H9 (cell line): ENCODE data around the gene RASGRP3. TPM values are rescaled to one million over a fixed set of nuclear protein-coding genes. Genes with fewer than 3 reads are reported as not detected.

Experiments used
- DNase-seq: peaks from one replicate; pipeline ENCODE4 v3.0.0-alpha.2; 2017
- H2AFZ ChIP-seq: one replicate; pipeline ENCODE4 v1.6.1; 2013; ENCODE audit warnings: mild to moderate bottlenecking, low read length, control low read depth, moderate library complexity
- H2AK5ac ChIP-seq: 2 replicates; pipeline ENCODE4 v1.6.1; 2013; ENCODE audit warnings: low read length, control low read depth, mixed read lengths; ENCODE audit not compliant: insufficient read length
- H2BK120ac ChIP-seq: one replicate; pipeline ENCODE4 v1.6.1; 2013; ENCODE audit warnings: low read depth, mild to moderate bottlenecking, low read length, control low read depth, inconsistent platforms; ENCODE audit not compliant: poor library complexity, severe bottlenecking
- H2BK12ac ChIP-seq: 2 replicates; pipeline ENCODE4 v1.6.1; 2013; ENCODE audit warnings: low read length, control low read depth, mixed read lengths, low read depth; ENCODE audit not compliant: insufficient read length
- H2BK15ac ChIP-seq: 2 replicates; pipeline ENCODE4 v1.6.1; 2013; ENCODE audit warnings: low read depth, low read length, control low read depth
- H2BK20ac ChIP-seq: one replicate; pipeline ENCODE4 v1.6.1; 2013; ENCODE audit warnings: low read depth, mild to moderate bottlenecking, low read length, control low read depth, inconsistent platforms; ENCODE audit not compliant: poor library complexity, severe bottlenecking
- H2BK5ac ChIP-seq: 2 replicates; pipeline ENCODE4 v1.6.1; 2013; ENCODE audit warnings: low read length, control low read depth, mixed read lengths; ENCODE audit not compliant: insufficient read length
- H3K14ac ChIP-seq: 2 replicates; pipeline ENCODE4 v1.6.1; 2013; ENCODE audit warnings: low read length, control low read depth; ENCODE audit not compliant: insufficient read depth
- H3K18ac ChIP-seq: 2 replicates; pipeline ENCODE4 v1.6.1; 2013; ENCODE audit warnings: low read depth, mild to moderate bottlenecking, mixed read lengths, low read length, control low read depth; ENCODE audit not compliant: insufficient read length
- H3K23ac ChIP-seq: 2 replicates; pipeline ENCODE4 v1.6.1; 2013; ENCODE audit warnings: low read length, control low read depth, mixed read lengths, low read depth; ENCODE audit not compliant: insufficient read length
- H3K23me2 ChIP-seq: 2 replicates; pipeline ENCODE4 v1.6.1; 2013; ENCODE audit warnings: low read depth, mild to moderate bottlenecking, mixed read lengths, low read length, control low read depth; ENCODE audit not compliant: insufficient read length, poor library complexity, severe bottlenecking
- H3K27ac ChIP-seq: 2 replicates; pipeline ENCODE4 v1.5.1; 2013; ENCODE audit warnings: low read length, control low read depth, mixed read lengths, low read depth; ENCODE audit not compliant: insufficient read length
- H3K27me3 ChIP-seq: 2 replicates; pipeline ENCODE4 v1.6.1; 2013; ENCODE audit warnings: low read length, control low read depth, inconsistent platforms; ENCODE audit not compliant: insufficient read depth
- H3K4ac ChIP-seq: 2 replicates; pipeline ENCODE4 v1.6.1; 2013; ENCODE audit warnings: low read depth, mild to moderate bottlenecking, control low read depth, inconsistent platforms, low read length, moderate library complexity
- H3K4me1 ChIP-seq: 2 replicates; pipeline ENCODE4 v1.6.1; 2013; ENCODE audit warnings: low read length, control low read depth, inconsistent platforms; ENCODE audit not compliant: insufficient read depth
- H3K4me2 ChIP-seq: 2 replicates; pipeline ENCODE4 v1.6.1; 2013; ENCODE audit warnings: low read length, control low read depth, mixed read lengths; ENCODE audit not compliant: insufficient read length, insufficient read depth
- H3K56ac ChIP-seq: 2 replicates; pipeline ENCODE4 v1.6.1; 2013; ENCODE audit warnings: low read depth, mild to moderate bottlenecking, mixed read lengths, low read length, control low read depth; ENCODE audit not compliant: insufficient read length
- H3K79me1 ChIP-seq: 2 replicates; pipeline ENCODE4 v1.6.1; 2013; ENCODE audit warnings: low read depth, mild to moderate bottlenecking, moderate library complexity, low read length, control low read depth, inconsistent platforms; ENCODE audit not compliant: insufficient read depth, poor library complexity, severe bottlenecking
- H3K79me2 ChIP-seq: 2 replicates; pipeline ENCODE4 v1.6.1; 2013; ENCODE audit warnings: low read length, control low read depth, inconsistent platforms; ENCODE audit not compliant: insufficient read depth
- H3K9ac ChIP-seq: 2 replicates; pipeline ENCODE4 v1.6.1; 2013; ENCODE audit warnings: low read length, control low read depth, mixed read lengths; ENCODE audit not compliant: insufficient read length; ENCODE audit errors: extremely low read depth
- H3K9me3 ChIP-seq: one replicate; pipeline ENCODE4 v1.6.1; 2013; ENCODE audit warnings: low read depth, low read length, inconsistent platforms; ENCODE audit not compliant: control insufficient read depth
- H3T11ph ChIP-seq: one replicate; pipeline ENCODE4 v1.6.1; 2013; ENCODE audit warnings: mild to moderate bottlenecking, low read length, control low read depth, inconsistent platforms
- H4K20me1 ChIP-seq: one replicate; pipeline ENCODE4 v1.6.1; 2013; ENCODE audit not compliant: control insufficient read depth, insufficient read length, insufficient read depth
- H4K5ac ChIP-seq: 2 replicates; pipeline ENCODE4 v1.6.1; 2013; ENCODE audit warnings: low read depth, mild to moderate bottlenecking, mixed read lengths, low read length, control low read depth; ENCODE audit not compliant: insufficient read length
- H4K8ac ChIP-seq: replicated peaks from 2 replicates; pipeline ENCODE4 v1.6.1; 2013; ENCODE audit warnings: low read length, control low read depth, mixed read lengths, low read depth; ENCODE audit not compliant: insufficient read length
- H4K91ac ChIP-seq: 2 replicates; pipeline ENCODE4 v1.6.1; 2013; ENCODE audit warnings: low read depth, mild to moderate bottlenecking, moderate library complexity, mixed read lengths, low read length, control low read depth; ENCODE audit not compliant: insufficient read length
- H3K27ac Mint-ChIP-seq, 3 experiments: 2 replicates in 2 of 3; 3 replicates in 1 of 3; pipeline ENCODE4 v1.8.0; 2020 to 2021; ENCODE audit warnings: mixed read lengths in 3 of 3, mild to moderate bottlenecking in 1 of 3, moderate library complexity in 1 of 3
- H3K27me3 Mint-ChIP-seq: 2 replicates; pipeline ENCODE4 v1.8.0; 2021; ENCODE audit warnings: low read depth, mild to moderate bottlenecking, moderate library complexity, mixed read lengths
- H3K36me3 Mint-ChIP-seq, 3 experiments: 2 replicates in 2 of 3; 3 replicates in 1 of 3; pipeline ENCODE4 v1.8.0; 2020 to 2021; ENCODE audit warnings: low read depth in 3 of 3, mixed read lengths in 3 of 3; ENCODE audit not compliant: insufficient read depth in 1 of 3
- H3K4me1 Mint-ChIP-seq, 2 experiments: 2 replicates each; pipeline ENCODE4 v1.8.0; 2020; ENCODE audit warnings: mixed read lengths in 2 of 2
- H3K4me3 Mint-ChIP-seq, 2 experiments: 2 replicates in 1 of 2; 3 replicates in 1 of 2; pipeline ENCODE4 v1.8.0; 2020 to 2021; ENCODE audit warnings: mild to moderate bottlenecking in 2 of 2, mixed read lengths in 2 of 2, moderate library complexity in 1 of 2
- H3K9me3 Mint-ChIP-seq, 2 experiments: 2 replicates in 1 of 2; 3 replicates in 1 of 2; pipeline ENCODE4 v1.8.0; 2020; ENCODE audit warnings: mild to moderate bottlenecking in 2 of 2, mixed read lengths in 2 of 2, moderate library complexity in 1 of 2
- CTCF ChIP-seq: fragments of 200-600 bp; sonication (generic); conservative IDR thresholded peaks from 3 replicates; pipeline ENCODE4 v1.8.0; 2021; ENCODE audit warnings: antibody characterized with exemption, mild to moderate bottlenecking
- WGBS: extraction: QIAGEN DNeasy Blood & Tissue Kit; methylation state at CpG from one replicate; pipeline ENCODE4 v1.1.7; 2013; ENCODE audit warnings: missing lambda C conversion rate, low lambda C conversion rate, mixed read lengths; ENCODE audit not compliant: insufficient read length; ENCODE audit errors: extremely low coverage; 5-methylcytosine and 5-hydroxymethylcytosine counted together
- total RNA-seq: library from RNA; stranded (reverse); gene quantifications from 2 replicates; pipeline ENCODE4 v1.2.1, GENCODE V29; 2021

Gene RASGRP3
- total RNA-seq, 1 experiment from 2014 or later, result not detected

- no peak overlapping the region for H3K18ac ChIP-seq
- no peak overlapping the region for H3K27ac Mint-ChIP-seq
- H3K9me3 Mint-ChIP-seq, result no peaks in the 10 kb centered on the region; a peak in 1 of 5 replicates
These were observed 55.2 kb downstream of the RASGRP3 start for GRCh38 chr2:33531549-33532059.

More at GRCh38 chr2:33531549-33532059, 55.2 kb downstream of the RASGRP3 start:
- Histone ChIP-seq H4K8ac (no peak overlapping the region), H2BK20ac (no peak overlapping the region), H3K4me2 (no peak overlapping the region), H3T11ph (no peak overlapping the region), H2BK5ac (no peak overlapping the region), H3K4ac (no peak overlapping the region), H2BK120ac (no peak overlapping the region), H3K9ac (no peak overlapping the region), H4K91ac (no peak overlapping the region), H2BK12ac (no peak overlapping the region), H3K79me2 (no peaks in the 10 kb centered on the region), H3K56ac (no peak overlapping the region), H3K23ac (no peak overlapping the region), H3K4me1 (no peaks in the 10 kb centered on the region), H4K20me1 (no peaks in the 10 kb centered on the region), H3K14ac (no peak overlapping the region), H3K27me3 (no peaks in the 10 kb centered on the region), H4K5ac (no peak overlapping the region), H3K27ac (no peak overlapping the region), H3K79me1 (no peaks in the 10 kb centered on the region), H3K23me2 (no peaks in the 10 kb centered on the region), H2AFZ (no peak overlapping the region), H3K9me3 (no peaks in the 10 kb centered on the region), H2AK5ac (no peak overlapping the region), H2BK15ac (no peak overlapping the region)
- Mint-ChIP-seq H3K27me3 (peaks cover 2% of the 10 kb centered on the region; the same call in 1 of the 2 replicates), H3K36me3 (0 out of 7 replicates have a peak, but pooled peaks cover 0 to 2% (median 0%) of the 10 kb centered on the region in 3 experiments), H3K4me3 (no peak overlapping the region), H3K4me1 (no peaks in the 10 kb centered on the region)
- TF ChIP-seq CTCF, result no peak
- no CpG with 5 or more reads among the region's 3 CpGs for WGBS
- no peak for DNase-seq
